Measurements from ENCODE around the gene EFNA1.

GRCh38 chr1:155079487-155080311 is 48.0 kb upstream of the EFNA1 start:
- no peak for TF ChIP-seq ZBTB43 (CRISPR knock-in tag; conservative IDR thresholded peaks at IDR 0.05)
- TF ChIP-seq MTA3 (CRISPR knock-in tag; IDR thresholded peaks at IDR 0.05): no peak
- no peak for TF ChIP-seq CREB3 (CRISPR knock-in tag; IDR thresholded peaks at IDR 0.05)
- TF ChIP-seq MXI1 (IDR thresholded peaks at IDR 0.05; ENCODE audit: borderline replicate concordance, low read depth, low read length): no peak
- TF ChIP-seq GLI4 (CRISPR knock-in tag; IDR thresholded peaks at IDR 0.05; ENCODE audit: borderline replicate concordance): no peak
- no peak for TF ChIP-seq HDAC1 (CRISPR knock-in tag; IDR thresholded peaks at IDR 0.05)
- TF ChIP-seq RAD21 (CRISPR knock-in tag; IDR thresholded peaks at IDR 0.05): no peak

Data from HepG2 (cell line).